Fibroblast of villous mesenchyme (primary cell): ENCODE measurements around the gene ARID1A. TPM values are rescaled to one million over a fixed set of nuclear protein-coding genes. Genes with fewer than 3 reads are reported as not detected.

Experiments used
- DNase-seq: peaks from one replicate; pipeline ENCODE4 v3.0.0-alpha.2; 2010; ENCODE audit warnings: low read depth
- H3K4me3 ChIP-seq: 2 replicates; pipeline ENCODE4 v1.5.1; 2011; ENCODE audit warnings: low read depth, mild to moderate bottlenecking, low read length
- CTCF ChIP-seq: IDR thresholded peaks from 2 replicates; pipeline ENCODE4 v1.5.1; 2012; ENCODE audit warnings: low read depth, mild to moderate bottlenecking, low read length; ENCODE audit not compliant: insufficient read depth
- total RNA-seq: library from RNA; depleted of rRNA; stranded (reverse); fragments of >200 nt; gene quantifications from 2 replicates; pipeline ENCODE4 v1.2.3, GENCODE V29; 2012

The ARID1A gene
- total RNA-seq, 1 donor: 31.1 TPM

DNA sequence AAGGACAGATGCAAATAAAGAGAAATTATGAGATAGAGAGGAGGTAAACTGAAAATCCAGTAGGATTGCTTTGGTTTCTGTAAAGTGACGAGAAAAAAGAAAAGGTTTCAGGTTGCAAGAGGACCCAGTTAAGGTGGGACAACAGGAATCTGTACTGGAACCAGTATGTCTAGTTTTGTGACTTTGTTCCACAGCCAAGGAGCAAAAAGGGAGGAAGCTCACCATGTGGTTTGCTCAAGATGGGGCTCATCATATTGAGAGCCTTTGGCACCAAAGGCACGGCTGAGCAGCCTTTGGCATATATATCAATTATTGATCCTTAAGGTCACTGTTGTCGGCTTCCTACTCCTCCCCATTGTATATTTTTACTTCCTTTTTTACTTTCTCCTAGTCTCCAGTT, 128.9 kb downstream of the ARID1A start:
- no peak for DNase-seq
- H3K4me3 ChIP-seq: no peak overlapping the region
- no peak for TF ChIP-seq CTCF

DNA sequence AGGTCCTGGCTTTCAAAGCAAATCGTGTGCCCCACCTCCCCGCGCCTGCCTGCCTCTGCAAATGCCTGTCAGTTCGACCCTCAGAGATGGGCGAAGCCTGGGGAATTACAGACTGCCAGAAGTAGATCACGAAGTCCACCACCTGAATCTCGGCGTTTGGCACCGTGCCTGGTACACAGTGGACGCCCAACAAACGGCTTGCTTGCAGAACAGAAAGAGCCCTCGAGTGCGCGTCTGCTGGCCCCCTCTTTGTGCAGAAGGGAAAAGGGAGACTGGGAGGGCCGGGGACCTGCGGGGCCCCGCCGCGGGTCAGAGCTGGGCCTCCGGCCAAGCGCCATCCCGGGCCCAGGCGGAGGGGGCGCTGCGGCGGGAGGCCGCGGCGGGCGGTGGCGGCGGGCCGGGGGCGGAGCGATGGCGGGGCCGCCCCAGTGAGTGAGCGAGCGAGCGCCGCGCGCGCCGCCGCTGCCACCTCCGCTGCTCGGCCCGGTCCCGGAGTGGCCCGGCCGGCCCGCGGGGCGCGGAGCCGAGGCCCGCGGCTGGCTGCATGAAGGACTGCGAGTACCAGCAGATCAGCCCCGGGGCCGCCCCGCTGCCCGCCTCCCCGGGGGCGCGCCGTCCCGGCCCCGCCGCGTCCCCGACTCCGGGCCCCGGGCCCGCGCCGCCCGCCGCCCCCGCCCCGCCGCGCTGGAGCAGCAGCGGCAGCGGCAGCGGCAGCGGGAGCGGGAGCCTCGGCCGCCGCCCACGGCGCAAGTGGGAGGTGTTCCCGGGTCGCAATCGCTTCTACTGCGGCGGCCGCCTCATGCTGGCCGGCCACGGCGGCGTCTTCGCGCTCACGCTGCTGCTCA, 130.7 kb downstream of the ARID1A start, which contains the start of gene ZDHHC18:
ZDHHC18 (plus strand) TSS at position 428 of the 845 bp plus-strand sequence; CDS start at position 545, 117 bp downstream.
- peak; percentile 43 for TF ChIP-seq CTCF
- H3K4me3 ChIP-seq: peak within 1 kb of the TSS; percentile 74
- no peak for DNase-seq

DNA sequence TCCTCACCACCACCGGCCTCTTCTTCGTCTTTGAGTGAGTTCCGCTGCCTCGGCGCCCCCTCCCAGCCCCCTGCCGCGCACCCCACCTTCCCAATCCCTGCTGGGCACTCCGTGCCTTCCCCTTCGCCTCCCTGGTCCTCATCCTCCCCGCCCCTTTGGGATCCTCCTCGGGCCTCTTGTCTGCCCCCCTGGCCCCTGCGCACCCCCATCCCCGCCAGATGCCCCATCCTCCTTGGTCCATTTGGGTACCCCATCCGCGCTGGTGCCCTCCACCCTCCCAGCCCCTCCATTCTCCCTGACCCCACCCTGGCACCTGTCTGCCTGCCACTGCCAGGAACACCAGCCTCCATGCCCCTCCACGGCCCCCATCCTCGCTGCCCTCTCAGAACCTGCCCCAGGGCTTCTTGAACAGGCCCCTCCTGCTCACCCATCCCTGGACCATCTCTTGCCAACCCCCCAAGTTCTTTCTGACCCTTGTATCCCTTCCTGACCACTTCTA, 131.3 kb downstream of the ARID1A start:
- peak overlapping the region; percentile 74 for H3K4me3 ChIP-seq
- no peak for TF ChIP-seq CTCF
- no peak for DNase-seq

GRCh38 chr1:26827663-26828062, 131.8 kb downstream of the ARID1A start:
- peak overlapping the region; percentile 74 for H3K4me3 ChIP-seq
- no peak for TF ChIP-seq CTCF
- no peak for DNase-seq

DNA sequence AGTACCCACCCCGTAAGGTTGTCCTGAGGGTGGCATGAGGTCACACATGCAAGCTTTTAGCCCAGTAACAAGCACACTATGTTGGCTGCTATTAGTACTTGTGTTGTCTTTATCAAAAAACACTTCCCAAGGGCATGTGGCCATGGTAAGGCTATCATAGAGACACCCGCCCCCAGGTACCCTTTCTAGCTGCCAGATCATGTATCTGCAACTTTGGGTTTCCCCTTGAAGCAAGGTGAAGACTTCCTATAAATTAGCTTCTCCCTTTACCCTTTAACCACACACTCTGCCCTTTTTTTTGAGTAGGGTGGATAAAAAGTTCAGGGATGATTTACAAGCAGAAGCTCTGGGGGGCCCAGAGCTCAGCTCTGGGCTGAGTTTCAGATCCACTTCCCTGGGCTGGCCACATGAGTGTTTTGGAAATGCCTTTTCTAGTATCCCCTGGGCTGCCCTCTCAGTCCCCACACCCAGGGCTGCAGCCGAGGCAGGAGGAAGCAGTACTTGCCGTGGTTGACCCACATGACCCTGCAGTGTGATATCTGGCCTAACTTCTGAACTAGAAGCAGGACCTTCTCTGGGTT, 132.7 kb downstream of the ARID1A start:
- no peak for TF ChIP-seq CTCF
- no peak overlapping the region for H3K4me3 ChIP-seq
- no peak for DNase-seq

DNA sequence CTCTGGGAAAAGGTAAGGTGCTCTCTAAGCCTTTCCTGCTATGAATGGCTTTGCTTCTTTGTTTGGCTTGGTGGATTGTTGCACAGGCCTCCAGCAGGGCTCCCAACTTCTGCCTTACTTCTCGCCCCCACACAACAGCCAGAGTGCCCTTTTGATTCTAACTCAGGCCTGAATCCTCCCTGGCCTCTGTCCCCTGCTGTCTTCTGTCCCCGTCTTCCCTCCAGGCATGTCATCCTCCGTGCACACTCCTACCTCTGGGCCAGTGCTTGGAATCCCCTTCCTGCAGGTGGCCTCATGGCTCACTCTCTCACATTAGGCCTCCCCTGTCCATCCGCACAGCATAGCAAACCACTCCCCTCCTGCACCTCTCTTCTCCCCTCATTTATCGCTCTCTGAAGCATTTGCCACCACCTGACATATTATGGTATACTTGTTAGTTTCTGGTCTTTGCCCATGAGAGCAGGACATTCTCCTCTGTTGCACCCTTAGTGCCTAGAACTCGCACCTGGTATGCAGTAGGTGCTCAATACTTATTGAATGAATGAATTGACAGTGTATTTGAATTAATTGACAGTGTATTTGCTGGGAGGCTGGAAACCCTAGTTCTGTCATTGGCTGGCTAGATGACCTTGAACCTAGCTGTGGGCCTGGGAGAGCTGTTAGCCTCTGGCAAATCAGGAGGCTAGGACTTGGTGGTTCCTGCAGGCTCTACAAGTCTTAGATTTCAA, 133.5 kb downstream of the ARID1A start:
- no peak overlapping the region for H3K4me3 ChIP-seq
- no peak for DNase-seq
- TF ChIP-seq CTCF: no peak
